ENCODE results near the gene SHFL.

SHFL gene

DNA sequence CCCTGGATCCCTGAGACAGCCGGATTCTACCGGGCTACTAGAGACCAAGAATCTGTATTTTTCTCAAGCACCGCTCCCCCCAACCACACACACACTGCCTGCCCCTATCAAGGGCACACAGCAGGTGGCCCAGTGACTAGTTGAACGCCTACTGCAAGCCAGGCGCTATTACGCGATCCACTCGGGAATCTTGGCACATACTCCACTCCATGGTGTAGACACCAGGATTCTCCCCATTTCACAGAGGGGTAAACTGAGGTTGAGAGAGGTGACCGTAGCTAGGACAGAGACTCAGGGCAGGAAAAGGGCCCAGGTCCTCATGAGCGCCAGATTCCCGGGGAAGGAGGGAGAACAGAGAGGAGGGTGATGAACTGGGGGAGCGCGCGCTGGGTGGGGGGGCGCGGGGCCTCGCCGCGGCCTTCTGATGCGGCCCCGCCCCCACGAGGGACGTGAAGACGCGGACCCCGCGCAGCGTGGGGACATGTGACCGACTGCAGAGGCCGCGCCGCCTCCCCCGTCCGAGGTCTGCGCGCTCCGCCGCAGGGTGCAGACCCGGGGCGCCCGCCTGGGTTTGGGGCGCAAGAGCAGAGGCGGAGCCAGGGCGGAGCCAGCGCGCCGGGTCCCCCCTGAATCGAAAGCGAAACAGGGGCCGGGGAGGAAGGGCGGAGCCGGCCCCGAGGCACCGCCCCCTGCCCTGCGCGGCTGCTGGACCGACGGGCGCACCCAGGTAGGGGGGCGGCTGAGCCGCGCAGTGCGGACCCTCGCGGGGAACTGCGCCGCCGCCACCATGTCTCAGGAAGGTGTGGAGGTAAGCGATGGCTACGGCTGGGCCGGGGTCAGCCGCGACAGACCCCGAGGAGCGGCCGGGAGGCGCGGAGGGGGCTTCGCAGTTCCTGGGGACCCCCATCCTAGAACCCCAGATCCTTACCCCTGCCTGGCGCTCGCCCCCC, at the start of gene SHFL:
Gene SHFL, plus strand, starts transcription at position 677 of the 950 bp plus-strand sequence. Its CDS starts 111 bp downstream, at position 788.
- TF ChIP-seq, protein P1, sequence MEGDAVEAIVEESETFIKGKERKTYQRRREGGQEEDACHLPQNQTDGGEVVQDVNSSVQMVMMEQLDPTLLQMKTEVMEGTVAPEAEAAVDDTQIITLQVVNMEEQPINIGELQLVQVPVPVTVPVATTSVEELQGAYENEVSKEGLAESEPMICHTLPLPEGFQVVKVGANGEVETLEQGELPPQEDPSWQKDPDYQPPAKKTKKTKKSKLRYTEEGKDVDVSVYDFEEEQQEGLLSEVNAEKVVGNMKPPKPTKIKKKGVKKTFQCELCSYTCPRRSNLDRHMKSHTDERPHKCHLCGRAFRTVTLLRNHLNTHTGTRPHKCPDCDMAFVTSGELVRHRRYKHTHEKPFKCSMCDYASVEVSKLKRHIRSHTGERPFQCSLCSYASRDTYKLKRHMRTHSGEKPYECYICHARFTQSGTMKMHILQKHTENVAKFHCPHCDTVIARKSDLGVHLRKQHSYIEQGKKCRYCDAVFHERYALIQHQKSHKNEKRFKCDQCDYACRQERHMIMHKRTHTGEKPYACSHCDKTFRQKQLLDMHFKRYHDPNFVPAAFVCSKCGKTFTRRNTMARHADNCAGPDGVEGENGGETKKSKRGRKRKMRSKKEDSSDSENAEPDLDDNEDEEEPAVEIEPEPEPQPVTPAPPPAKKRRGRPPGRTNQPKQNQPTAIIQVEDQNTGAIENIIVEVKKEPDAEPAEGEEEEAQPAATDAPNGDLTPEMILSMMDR (IDR thresholded peaks at IDR 0.05; ENCODE audit: borderline replicate concordance, control extremely low read depth, extremely low read depth, insufficient read depth, missing control alignments), result no peak
- peak; percentile 96 for DNase-seq (ENCODE audit: low spot score)
- in situ Hi-C loops (cut with MboI; ENCODE audit: low sequenced_read_pairs, unreplicated experiment), result no loop called here

DNA sequence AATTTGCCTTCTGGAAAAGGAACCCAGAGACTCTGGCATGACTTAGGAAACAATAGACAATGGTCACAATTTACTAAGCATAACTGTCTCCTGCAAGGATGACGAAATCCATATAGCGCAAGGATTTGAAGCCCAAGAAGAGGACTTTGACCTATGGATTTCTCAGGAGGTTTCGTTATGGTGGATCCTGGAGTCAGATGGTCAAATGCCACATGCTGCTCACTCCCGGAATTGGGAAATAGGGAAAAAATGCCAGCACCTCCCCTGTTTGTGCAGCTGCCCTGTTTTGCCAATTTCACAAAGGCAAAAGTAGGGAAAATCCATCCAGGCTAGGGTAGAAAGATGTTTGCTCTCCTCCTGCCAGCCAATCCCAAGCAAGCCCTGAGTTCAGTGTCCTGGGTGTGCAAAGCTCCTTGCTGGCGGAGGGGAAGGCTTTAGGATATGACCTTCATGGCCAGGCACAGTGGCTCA, 49.5 kb upstream of the SHFL start:
- in situ Hi-C loops (cut with MboI; ENCODE audit: low sequenced_read_pairs, unreplicated experiment), result no loop called here
- TF ChIP-seq, protein P1 (IDR thresholded peaks at IDR 0.05; ENCODE audit: borderline replicate concordance, control extremely low read depth, extremely low read depth, insufficient read depth, missing control alignments), result no peak
- DNase-seq (ENCODE audit: low spot score), result no peak

DNA sequence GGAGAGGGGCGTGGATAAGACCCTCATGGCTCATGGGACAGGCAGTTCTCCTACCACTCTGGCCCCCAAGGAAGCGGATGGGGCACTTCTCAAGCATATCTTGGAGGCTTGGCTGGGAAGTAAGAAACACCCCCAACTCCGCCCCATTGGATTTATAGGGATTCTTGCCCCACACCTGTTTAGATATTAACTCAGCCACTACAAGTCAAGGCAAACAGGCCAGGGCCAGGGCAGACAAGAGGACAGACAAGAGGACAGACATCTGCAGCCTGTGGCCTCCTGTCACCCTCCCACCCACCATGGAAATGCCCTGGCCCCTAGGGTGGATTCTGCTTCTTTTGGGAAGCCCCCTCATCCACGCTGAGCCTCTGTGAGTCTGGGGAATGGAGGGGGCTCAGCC, 48.8 kb upstream of the SHFL start:
- in situ Hi-C loops (cut with MboI; ENCODE audit: low sequenced_read_pairs, unreplicated experiment), result no loop called here
- TF ChIP-seq, protein P1 (IDR thresholded peaks at IDR 0.05; ENCODE audit: borderline replicate concordance, control extremely low read depth, extremely low read depth, insufficient read depth, missing control alignments), result no peak
- DNase-seq (ENCODE audit: low spot score), result no peak

DNA sequence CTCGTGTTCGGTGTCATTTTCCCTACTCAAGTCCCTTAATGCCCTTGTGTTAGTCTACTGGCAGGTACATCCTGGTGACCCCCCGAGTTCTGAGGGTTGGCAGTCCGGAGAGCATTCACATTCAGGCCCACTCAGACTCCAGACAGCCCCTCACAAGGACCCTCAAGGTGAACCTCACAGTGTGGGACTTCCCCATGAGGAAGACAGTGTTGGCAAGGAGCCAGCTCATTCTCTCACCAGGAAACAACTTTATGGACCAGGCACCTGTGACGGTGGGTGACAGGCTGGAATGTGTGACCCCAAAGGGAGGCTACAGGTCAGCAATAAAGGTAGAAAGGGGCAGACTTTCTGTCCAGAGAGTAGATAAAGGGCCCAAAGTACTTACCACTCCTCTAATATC, 48.3 kb upstream of the SHFL start:
- TF ChIP-seq, protein P1 (IDR thresholded peaks at IDR 0.05; ENCODE audit: borderline replicate concordance, control extremely low read depth, extremely low read depth, insufficient read depth, missing control alignments), result no peak
- no peak for DNase-seq (ENCODE audit: low spot score)
- in situ Hi-C loops (cut with MboI; ENCODE audit: low sequenced_read_pairs, unreplicated experiment), result no loop called here

DNA sequence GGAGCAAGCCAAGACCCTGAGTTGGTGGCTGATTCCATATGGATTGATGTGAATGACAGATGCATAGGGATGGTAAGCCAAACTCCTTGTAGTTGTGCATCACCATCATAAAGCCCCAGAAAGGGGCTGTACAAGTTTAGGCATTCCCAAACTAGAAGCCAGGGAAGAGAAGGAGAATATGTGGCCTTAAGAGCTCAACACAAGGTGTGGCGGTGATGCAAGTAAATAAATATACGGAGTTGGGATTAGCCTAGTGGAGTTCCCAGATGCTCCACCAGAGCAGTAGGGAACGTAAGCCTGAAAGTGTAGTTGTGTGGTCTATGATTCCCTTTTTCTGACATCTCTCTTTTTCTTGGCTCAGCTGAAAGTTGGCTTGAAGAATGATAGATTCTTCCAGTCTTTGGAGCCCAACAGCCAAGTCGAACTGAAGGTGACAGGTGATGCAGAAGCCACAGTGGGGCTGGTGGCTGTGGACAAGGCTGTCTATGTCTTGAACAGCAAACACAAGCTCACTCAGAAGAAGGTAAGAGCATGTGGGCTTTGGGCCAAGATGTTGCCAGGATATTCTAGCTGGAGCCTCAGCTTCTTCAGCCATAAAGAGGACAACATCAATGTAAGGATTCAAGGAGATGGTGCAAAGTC, 42.7 kb upstream of the SHFL start:
- TF ChIP-seq, protein P1 (IDR thresholded peaks at IDR 0.05; ENCODE audit: borderline replicate concordance, control extremely low read depth, extremely low read depth, insufficient read depth, missing control alignments), result no peak
- in situ Hi-C loops (cut with MboI; ENCODE audit: low sequenced_read_pairs, unreplicated experiment), result no loop called here
- no peak for DNase-seq (ENCODE audit: low spot score)

DNA sequence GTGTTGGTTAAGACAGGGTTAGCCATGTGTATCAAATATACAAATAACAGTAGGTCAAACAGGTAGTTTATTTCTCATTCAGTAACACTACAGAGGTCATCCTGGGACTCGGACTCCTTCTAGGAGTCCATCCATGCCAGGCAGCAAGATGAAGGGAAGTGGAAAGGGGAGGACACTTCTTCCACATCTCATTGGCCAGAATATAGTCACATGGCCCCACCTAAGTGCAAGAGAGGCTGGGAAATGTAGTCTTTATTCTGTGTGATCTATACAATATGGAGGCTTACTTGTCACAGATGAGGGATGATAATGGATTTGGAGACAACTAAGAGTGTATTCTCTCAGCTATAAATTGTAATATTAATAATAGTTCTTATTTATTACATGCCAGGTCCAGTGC, 41.7 kb upstream of the SHFL start:
- TF ChIP-seq, protein P1 (IDR thresholded peaks at IDR 0.05; ENCODE audit: borderline replicate concordance, control extremely low read depth, extremely low read depth, insufficient read depth, missing control alignments), result no peak
- in situ Hi-C loops (cut with MboI; ENCODE audit: low sequenced_read_pairs, unreplicated experiment), result no loop called here
- DNase-seq (ENCODE audit: low spot score), result no peak

Data from GM13976 (cell line).